GM21360 (cell line): Measurements from ENCODE around the gene SLC30A10.
"Not testable (repeated sequence)": the region's sequence is repeated elsewhere in the genome, so short reads cannot be mapped to it uniquely, and the experiment has no call there.

Experiments
- ATAC-seq: cut with Tn5 transposase; IDR thresholded peaks from one replicate; pipeline ENCODE4 v1.9.1; 2021; ENCODE audit warnings: mild to moderate bottlenecking, moderate library complexity; ENCODE audit not compliant: unreplicated experiment

SLC30A10 gene

DNA sequence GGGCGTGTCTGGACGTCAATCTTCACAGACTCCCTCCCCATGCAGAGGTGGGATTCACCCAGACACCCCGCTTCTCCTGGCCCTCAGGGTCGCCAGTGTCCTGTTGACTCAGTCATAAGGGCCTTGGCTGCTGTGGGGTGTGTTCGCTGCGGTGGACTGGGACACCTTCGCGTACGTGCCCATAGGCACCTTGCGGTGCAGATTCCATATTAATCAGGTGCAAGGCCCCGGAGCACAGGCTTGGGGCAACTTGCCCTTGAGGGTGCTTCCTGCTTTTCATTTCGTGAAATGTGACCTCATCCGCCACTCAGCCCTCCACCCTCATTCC lies 398 bp upstream of the SLC30A10 start:
- no peak for ATAC-seq

DNA sequence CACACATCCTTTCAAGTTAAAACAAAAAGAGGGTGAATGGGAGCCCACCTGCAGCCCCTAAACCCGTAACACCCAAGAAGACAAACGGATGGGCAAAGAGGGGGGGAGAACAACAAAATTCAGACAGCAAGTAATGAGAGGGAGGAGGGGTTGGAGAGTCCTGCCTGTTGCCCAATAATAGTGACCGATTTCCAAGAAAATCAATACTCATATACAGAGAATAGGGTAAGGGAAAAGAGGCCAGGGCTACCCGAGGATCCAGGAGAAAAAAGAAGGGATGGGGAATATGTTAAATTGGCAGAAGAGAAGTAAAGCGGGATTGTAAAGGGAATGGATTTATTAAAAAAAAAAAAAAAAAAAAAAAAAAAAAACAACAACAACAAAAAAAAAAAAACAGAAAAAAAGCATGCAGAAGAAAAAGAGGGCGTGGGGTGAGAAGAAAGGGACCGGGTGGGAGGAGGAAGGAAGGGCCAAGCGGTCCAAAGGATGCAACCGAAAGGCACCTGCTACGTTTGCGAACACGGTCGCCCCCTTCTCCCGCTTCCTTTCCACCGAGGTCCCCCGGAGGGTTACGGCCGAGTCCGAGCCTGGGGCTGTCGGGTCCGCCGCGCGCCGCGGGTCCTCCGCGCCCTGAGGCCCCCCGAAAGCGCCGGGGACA lies 930 bp downstream of the SLC30A10 start:
- ATAC-seq: no peak

DNA sequence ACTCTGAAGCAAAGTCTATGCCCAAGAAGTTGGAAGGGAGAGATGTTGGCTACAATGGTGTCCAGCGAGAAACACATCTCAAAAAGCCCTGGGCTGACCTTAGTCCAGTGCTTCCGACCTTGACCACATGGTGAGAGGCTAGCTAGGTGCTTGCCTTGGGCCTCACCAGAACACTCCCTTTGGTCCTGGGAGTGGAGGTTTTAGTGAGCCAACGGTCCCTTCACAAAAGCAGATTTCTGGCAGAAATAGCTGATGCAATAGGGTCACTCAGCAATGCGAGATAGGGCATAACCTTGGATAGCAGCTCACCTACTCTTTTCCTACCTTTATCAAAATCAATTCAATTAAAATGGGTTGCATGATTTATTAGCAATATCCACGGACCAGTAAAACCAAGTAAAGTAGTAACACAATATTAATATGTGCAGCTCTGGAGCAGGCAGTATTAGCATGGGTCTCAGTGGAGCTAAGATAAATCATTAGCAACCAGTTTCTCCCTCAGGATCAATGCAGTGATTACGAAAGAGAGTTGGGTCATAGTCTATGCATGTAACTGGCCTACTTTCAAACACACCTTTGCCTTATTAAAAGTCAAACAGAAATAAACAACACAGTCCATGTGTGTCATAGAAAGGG lies 1.9 kb downstream of the SLC30A10 start:
- no peak for ATAC-seq

DNA sequence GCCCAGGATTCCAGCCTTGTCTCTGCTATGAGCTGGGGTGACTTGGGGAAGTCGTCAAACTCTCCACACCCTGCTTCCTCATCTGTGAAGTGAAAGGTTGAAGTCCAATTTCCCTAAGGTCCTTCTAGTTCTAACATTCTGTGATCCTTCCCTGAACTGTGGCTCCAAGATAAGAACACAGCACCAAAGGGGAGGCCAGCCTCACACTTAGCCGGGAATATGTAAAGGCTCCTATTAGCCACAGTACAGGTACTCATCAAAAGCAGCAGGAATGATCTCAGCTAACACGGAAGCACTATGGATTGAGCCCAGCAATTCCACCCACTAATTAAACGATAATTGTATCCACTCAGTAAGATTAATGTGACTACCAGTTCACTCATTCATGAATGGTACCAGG lies 4.0 kb downstream of the SLC30A10 start:
- no peak for ATAC-seq

DNA sequence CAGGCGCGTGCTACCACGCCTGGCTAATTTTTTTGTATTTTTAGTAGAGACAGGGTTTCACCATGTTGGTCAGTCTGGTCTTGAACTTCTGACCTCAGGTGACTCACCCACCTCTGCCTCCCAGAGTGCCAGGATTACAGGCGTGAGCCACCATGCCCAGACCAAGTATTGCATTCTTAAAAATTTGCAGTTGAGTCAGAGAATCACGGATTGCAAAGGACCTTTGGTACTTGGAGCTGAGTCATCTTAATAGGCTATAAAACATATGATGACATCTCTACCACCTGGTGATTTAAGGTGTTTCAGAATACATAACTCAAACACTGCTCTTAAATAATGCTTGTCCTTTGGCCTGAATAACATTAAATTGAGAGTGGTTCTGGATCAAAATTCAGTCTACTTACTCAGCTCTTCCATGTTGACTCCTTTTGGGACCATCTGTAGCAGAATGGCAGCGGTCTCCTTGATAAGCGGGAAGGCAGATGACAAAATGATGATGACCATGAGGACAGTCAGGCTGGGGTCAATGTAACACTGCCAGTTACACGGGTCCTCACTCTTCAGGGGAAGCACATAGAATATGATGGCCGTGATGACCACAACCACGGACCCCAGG lies 10.4 kb downstream of the SLC30A10 start:
- ATAC-seq: no peak

DNA sequence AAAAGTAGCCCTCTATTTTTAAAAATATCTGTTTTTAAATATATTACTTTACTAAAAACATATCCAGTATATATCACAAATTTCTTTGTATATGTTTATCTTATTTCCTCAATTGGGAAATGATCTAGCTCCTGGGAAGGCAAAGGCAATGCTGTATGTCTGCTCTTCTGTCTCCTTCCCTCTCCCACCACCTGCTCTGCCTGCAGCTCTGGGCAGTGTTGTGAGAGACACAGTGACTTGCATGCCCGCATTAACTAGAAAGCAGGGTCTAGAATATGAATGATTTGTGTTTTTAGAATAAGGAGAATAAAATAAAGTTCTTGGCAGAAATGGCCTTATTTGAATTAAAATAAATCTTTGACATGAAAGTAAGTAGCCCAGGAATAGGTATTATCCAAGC lies 11.1 kb downstream of the SLC30A10 start:
- ATAC-seq: no peak

DNA sequence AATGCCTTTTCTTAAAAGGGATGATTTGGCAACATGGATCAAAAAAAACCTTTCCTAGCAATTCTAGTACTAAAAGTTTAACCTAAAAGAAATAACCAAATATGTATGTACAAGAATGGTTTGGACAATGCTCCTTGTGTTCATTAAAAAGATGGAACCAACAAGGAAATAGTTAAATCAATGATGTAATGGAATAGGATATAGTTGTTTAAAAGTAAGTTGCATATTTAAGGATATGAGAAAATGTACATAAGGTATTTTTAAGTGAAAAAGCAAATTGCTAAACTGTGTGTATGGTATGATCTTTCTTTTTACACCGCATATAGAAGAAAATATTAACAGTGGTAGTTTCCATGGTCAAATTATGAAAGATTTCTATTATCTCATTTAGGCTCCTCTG lies 12.1 kb downstream of the SLC30A10 start:
- ATAC-seq: no peak

DNA sequence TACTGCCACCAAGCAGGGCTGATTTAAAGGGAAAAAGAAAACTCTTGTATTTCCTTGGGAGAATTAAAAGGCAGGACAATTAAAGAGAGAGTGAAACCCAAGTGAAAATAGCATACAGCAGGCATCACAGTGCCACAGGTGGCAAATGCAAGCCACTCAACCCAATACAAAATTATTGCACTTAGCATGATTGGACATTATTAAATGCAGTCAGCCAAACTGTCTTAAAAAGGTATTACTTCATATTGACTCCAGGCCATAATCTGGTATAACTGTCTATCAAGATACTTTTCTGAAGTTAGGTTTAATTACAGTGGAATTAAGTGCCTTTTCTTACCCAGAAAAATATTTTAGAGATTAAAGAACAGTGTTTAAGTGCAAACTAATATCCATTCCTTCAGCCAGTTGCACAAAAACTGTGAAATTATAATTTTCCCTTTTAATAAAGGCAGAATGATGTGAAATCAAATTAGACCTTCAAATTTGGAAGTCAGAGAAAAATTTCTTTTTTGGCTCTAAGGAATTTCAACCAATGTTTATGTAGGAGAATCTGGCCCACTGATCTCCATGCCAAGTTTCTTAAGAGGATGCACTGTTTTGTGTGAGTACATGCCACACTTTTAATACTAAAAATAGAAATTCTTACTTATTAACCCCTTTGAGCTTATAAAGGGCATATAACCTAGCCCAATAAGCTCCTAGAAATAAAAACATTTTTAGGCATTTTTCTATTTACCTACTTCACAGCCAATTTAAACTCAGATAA lies 15.2 kb downstream of the SLC30A10 start:
- ATAC-seq: no peak

DNA sequence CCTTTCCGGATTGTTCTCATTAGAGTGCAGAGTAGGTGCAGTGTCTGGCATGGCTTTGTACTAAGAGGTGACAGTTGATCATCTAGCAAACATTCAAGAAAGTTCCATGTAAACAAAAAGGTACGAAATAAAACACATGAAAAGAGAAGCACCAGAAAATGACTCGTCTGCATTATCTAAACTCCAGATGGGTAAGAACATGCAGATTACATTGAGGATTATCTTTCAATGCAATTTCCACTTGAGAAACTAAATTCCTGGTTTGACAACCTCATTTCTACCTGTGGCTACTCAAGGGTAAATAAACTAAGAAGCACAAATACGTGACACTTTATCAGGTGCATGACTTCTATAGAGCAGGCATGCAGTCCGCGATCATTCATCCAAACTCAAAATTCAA lies 17.6 kb downstream of the SLC30A10 start:
- no peak for ATAC-seq

DNA sequence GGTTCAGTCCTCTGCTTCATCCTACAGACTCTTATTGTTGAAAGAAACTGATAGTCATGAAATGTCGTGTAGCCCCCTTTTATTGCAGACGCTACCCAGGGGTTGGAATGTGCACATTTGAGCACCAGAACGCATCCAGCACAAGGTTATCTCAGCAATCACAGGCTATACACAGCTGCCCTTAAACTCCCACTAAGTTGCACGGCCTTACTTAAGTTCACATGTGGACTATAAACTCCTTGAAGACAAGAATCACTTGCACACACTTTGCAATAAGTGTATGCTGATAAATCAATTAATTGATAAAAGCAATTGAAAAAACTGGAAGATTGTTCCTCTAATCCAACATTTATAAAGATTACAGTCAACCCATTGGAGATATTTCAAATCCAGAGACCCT lies 18.9 kb downstream of the SLC30A10 start:
- ATAC-seq: no peak

DNA sequence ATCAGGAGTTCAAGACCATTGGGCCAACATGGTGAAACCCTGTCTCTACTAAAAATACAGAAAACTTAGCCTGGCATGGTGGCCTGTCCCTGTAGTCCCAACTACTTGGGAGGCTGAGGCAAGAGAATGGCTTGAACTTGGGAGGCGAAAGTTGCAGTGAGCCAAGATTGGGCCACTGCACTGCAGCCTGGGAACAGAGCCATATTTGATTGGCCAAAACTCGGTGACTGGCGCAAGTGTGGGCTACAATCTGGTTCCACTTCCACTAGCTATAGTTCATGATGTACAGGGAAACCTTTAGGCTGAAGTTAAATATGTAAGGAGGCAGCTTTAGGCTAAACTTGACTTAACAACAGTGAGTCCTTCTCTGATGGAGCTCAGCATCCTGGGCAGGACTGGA lies 20.2 kb downstream of the SLC30A10 start:
- no peak for ATAC-seq

DNA sequence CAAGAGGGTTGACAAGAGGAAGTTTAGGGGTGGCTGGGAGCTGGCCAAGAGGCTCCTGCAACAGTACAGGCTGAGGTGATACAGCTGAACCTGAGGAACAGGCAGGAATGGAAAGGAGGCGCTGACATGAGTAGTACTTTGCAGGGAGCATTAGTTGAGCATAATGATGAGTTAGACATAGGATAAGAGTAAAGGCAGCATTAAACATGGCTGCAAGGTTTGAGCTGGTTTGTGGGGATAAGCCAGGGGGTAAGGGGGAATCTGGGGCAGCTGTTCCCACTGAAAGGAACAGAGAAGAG lies 20.6 kb downstream of the SLC30A10 start:
- no peak for ATAC-seq

DNA sequence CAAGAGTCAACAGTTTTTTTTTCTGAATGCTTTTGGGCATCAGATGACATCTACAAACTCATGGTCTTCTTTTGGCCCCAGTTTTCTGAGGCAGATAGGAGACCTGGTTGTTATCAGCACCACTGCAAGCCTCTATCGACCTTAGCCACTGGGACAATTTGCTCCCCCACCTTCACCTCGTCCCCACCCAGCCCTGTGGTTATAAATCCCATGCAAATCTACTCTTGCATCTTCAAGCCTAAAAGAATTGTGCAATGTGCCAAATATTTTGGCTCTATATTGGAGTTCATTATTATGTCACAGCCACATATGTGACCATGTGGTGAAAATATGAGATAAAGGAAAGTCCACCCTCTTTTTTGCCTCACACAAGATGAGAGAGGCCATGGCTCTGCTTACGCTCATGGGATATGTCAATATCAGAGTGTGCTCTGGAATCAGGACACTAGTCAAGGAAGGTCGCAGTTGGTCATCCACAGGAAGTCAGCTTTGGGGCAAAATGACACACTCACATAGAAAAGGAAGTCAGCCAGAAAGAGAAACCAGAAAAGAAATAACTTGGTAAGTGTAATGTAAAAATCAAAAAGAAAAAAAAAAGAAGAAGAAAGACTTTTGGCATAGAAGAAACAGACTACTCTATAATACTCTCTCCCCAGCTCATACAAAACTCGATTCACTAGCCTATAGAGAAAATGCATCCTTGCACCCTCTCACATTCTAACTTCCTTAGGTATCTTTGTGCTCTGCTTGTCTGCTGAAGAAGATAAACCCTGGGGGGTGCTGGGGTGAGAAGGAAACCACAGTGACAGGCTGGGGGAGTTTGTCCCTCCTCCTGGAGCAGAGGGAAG lies 21.2 kb downstream of the SLC30A10 start:
- no peak for ATAC-seq

DNA sequence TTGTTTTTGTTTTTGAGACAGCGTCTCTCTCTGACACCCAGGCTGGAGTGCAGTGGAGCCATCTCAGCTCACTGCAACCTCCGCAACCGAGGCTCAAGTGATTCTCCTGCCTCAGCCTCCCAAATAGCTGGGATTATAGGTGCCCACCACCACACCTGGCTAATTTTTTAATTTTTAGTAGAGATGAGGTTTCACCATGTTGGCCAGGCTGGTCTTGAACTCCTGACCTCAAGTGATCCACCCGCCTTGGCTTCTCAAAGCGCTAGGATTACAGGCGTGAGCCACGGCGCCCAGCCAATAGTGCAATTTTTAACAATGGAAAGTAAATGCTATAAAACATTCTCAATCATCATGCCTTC lies 21.8 kb downstream of the SLC30A10 start:
- not testable (repeated sequence) for ATAC-seq

DNA sequence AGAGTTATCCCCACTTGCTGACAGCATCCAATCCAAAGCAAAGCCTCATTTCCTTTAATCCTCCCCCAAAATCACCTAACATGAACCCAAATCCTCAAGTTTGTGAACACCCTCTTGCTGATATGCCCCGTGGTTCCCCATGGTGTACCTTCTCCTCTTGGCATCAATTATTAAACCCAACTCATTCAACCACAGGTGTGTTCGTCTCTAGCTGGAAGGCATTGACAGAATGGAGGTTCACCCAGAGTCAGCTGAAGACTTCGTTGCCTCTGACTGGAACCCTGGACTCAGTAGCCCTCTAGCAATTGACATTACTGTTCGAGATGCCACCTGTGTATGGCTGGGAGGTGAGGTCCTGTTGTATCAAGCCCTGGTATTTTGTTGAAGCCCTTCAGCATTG lies 22.8 kb downstream of the SLC30A10 start:
- ATAC-seq: no peak

DNA sequence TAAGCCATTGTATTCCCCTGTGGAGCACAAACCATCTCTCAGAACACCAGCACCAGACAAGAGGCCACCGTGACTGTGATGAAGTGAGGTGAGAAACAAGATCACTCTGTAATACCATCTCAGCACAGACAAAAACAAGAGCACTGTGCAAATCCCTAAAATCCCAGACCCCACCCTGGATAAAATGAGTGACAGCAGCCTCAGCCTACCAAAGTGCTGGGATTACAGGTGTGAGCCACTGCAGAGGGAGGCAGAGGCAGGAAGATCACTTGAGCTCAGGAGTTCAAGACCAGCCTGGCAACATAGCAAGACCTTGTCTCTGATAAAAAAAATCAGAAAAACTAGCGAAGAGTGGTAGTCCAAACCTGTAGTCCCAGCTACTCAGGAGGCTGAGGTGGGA lies 23.4 kb downstream of the SLC30A10 start:
- ATAC-seq: no peak

DNA sequence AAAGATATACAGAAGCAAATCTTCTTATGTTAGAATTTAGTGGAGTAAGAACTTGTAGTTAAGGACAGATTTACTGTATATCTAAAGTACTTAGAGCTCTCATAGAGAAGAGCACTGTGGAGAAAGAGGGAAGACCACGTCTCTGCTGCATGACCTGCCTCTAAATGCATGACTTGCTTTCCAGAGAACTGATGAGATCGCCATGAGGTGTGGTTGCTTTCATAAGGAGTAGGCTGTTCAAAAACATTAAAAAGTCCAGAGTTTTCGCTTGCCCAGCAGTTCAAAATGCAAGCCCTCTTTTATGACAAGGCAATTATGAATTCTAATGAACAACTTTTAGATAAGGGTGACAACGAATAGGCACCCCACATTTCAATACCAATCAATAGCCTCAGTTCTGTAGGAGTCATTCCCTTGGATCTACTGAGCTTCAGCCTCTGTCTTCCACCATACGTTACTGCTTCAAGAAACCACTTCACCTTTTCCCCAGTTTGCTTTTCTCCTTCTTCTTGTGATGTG lies 24.9 kb downstream of the SLC30A10 start:
- ATAC-seq: no peak

DNA sequence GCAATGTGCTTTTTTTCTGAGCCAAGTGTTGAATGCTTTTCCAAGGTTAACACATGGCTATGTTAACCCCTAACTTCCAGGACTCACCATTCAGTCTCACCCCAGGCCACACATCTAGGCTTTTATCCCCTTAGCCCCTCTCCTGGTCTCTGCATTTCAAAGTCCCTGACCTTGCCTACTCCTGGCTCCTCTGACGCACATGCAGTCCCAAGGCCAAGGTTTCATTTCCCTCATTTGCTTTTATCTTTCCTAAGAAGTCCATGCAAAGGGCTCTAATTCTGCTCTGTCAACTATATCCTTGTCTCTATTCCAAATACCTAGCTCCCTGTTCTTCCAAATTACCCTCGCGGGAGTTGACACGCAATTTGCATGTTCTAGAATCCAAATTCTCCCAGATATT lies 25.4 kb downstream of the SLC30A10 start:
- no peak for ATAC-seq

DNA sequence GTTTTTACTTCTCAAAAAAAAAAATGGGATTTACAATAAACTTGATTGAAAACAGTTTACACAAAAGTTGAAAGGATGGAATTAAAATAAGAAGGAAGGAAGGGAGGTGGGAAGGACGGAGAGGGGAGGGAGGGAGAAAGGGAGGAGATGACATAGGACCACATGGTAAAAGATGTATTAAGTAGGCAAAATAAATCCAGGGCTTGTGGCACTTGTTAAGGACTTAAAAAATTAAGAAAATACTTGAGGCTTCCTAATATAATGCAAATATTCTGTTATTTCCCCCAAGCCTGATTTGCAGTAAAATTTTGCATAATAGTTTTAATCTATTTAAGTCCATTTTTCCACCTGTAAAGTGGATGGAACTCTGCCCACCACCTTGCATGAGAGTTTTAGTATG lies 27.5 kb downstream of the SLC30A10 start:
- ATAC-seq: no peak

DNA sequence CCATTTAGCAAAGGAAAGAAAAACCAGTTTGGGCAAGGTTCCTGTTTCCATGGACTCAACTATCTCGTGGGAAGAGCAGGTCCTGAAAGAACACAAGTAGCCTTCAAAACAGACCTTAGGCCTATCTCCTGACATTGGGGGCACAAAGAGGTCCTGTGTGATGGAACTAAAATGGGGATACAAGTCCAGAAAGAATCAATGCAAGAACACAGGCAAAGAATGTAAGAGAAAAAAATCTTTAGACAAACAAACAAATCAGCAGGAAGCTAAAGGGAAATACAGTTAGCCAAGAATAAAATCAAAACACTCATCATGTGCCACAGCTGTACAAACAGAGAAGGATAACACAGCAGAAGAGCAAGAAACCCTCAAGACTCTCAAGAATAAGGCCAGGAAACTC lies 28.2 kb downstream of the SLC30A10 start:
- ATAC-seq: no peak

DNA sequence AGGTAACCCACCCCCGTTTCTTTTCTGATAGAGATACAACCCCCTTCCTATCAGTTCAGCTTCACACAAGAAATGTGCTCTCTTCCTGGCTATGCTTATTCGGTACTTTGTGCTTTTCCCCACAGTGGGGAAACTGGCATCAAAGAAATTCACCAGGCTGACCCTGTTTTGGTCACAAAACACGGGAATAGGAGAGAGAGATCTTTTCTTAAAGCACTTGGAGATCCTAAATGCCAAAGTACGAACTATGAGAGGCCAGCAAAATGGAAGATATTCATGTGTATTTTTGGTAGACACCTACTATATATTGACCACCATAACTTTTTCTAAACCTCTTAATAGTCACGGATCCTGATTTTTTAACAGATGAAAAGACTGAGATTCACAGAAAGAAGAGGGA lies 30.0 kb downstream of the SLC30A10 start:
- no peak for ATAC-seq
